GM08714 (cell line): ENCODE measurements around the gene CASS4.
"Not testable (repeated sequence)": the region's sequence is repeated elsewhere in the genome, so short reads cannot be mapped to it uniquely, and the experiment has no call there.

ENCODE experiments used
- H3K4me3 ChIP-seq: fragments of 200-500 bp; sonication (Bioruptor generic); 2 replicates; pipeline ENCODE4 v1.5.1; 2014; ENCODE audit warnings: mild to moderate bottlenecking, low read length, inconsistent platforms
- ZNF274 ChIP-seq: IDR thresholded peaks from 2 replicates; pipeline ENCODE4 v1.6.1; 2012; ENCODE audit warnings: mild to moderate bottlenecking, low read depth, low read length

CASS4 gene

GRCh38 chr20:56409956-56410355 is 2.1 kb upstream of the CASS4 start:
- TF ChIP-seq ZNF274, result no peak

GRCh38 chr20:56411287-56411686 is 773 bp upstream of the CASS4 start:
- H3K4me3 ChIP-seq, result not testable (repeated sequence)

More at GRCh38 chr20:56409956-56410355, 2.1 kb upstream of the CASS4 start:
- H3K4me3 ChIP-seq, result no peak overlapping the region

GRCh38 chr20:56412473-56412790 is 372 bp downstream of the CASS4 start:
- no peak for TF ChIP-seq ZNF274
- H3K4me3 ChIP-seq, result no peak overlapping the region

- no peak for TF ChIP-seq ZNF274
- H3K4me3 ChIP-seq, result no peak overlapping the region
Measured at GRCh38 chr20:56412949-56413348, 889 bp downstream of the CASS4 start.

- TF ChIP-seq ZNF274, result no peak
- no peak overlapping the region for H3K4me3 ChIP-seq
Measured at GRCh38 chr20:56414842-56415765, 3.0 kb downstream of the CASS4 start.

GRCh38 chr20:56417402-56417801 is 5.3 kb downstream of the CASS4 start:
- no peak overlapping the region for H3K4me3 ChIP-seq
- TF ChIP-seq ZNF274, result no peak

GRCh38 chr20:56417911-56418310 is 5.9 kb downstream of the CASS4 start:
- H3K4me3 ChIP-seq, result no peak overlapping the region
- no peak for TF ChIP-seq ZNF274

- no peak for TF ChIP-seq ZNF274
- H3K4me3 ChIP-seq, result no peak overlapping the region
Measured at GRCh38 chr20:56418385-56418861, 6.4 kb downstream of the CASS4 start.

GRCh38 chr20:56420028-56420427 is 8.0 kb downstream of the CASS4 start:
- TF ChIP-seq ZNF274, result no peak
- no peak overlapping the region for H3K4me3 ChIP-seq

GRCh38 chr20:56420940-56421688 is 9.1 kb downstream of the CASS4 start:
- no peak for TF ChIP-seq ZNF274
- H3K4me3 ChIP-seq, result no peak overlapping the region

GRCh38 chr20:56422076-56422823 is 10.2 kb downstream of the CASS4 start:
- no peak for TF ChIP-seq ZNF274
- H3K4me3 ChIP-seq, result no peak overlapping the region

- TF ChIP-seq ZNF274, result no peak
- H3K4me3 ChIP-seq, result no peak overlapping the region
Measured at GRCh38 chr20:56422824-56423189, 10.7 kb downstream of the CASS4 start.

- H3K4me3 ChIP-seq, result no peak overlapping the region
- TF ChIP-seq ZNF274, result no peak
Measured at GRCh38 chr20:56423211-56423610, 11.2 kb downstream of the CASS4 start.

GRCh38 chr20:56423886-56424285 is 11.8 kb downstream of the CASS4 start:
- H3K4me3 ChIP-seq, result no peak overlapping the region
- no peak for TF ChIP-seq ZNF274
